Measurements from ENCODE around the gene CHKA.

Gene CHKA

GRCh38 chr11:68013611-68014156 is 107.5 kb downstream of the CHKA start:
- DNase-seq (ENCODE audit: low spot score), result no peak

DNA sequence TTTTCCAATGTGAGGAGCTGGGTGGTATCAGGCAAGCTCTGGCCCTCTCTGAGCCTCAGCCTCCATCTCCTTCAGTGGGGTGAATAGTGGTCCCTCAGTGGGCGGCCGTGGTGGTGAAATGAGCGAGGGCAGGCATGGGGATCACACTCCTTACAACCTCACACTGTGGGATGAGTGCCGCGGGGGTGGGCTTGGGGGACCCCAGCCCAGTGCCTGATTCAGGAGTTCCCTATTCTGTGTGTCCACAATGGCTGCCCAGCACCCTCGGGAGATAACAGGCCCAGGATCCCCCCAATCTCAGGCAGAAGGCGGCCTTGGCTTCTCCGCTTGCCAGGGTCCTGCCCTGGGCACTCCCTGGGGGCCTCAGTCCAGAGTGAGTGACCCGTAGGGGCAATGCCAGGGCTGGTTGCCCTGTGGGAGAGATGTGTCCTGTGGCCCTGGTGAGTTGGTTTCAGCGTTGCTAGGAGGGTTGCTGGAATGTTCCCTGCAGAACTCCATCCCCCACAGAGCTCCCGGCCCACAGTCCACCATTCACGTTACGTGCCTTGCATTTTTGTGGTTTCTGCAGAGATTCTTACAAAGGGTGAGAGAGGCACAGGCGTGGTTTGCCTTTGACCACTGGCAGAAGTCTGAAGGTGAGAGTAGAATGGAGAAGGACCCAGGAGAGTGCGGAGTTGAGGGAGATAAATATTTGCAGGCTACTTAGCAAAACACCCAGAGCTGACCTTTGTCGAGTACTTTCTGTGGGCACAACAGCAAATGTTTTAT is 108.2 kb downstream of the CHKA start:
- DNase-seq (ENCODE audit: low spot score), result no peak

- DNase-seq (ENCODE audit: low spot score), result no peak
These were observed 108.9 kb downstream of the CHKA start for GRCh38 chr11:68012044-68012842.

- no peak for DNase-seq (ENCODE audit: low spot score)
These were observed 109.9 kb downstream of the CHKA start for GRCh38 chr11:68011051-68011943.

DNA sequence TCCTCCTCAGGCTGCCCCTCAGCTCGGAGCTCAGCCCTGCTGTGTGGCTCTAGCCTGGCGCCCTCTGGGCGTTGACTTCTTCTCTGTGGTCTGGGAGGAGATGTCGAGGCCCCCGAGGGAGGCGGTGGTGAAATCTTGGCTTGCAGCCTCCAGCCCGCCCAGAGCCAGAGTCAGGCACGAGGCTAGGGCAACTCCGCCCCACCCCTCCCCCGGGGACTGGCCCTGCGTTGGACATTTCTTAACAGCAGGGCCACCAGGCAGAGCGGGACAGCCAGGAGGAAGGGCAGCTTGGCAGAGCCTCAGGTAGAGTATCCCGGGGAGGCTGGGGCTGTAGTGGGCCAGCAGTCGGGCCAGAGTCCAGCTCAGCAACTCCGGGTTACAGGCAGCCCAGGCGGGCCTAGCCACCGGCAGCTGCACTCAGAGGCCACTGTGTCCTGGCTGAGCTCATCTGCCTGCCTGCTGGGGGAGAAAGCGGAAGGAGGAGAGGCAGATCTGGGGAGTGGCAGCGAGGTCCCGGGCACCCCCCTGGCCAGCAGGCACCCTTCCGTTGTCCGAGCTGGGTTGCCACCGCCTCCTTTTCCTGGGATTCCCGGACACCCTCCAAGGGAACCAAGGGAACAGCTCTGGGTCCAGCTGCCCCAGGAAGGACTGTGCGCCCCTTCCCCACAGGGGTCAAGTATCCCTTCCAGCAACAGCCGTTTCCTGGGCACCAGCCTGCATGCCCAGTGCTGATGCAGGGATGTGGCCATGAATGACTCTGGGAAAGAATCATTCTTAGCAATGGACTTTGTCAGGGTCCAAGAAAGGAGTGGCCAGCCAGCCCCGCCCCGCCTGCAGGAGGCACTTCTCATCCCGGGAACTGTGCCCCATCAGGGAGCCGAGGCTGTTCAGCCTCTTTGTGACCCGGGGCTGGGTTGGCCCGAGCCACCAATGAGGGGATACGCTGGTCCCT is 110.8 kb downstream of the CHKA start, which contains the start of gene ALDH3B1:
Gene ALDH3B1, plus strand, starts transcription at position 238 of the 952 bp plus-strand sequence. CDS start 4,971 bp downstream, outside the sequence.
- no peak for DNase-seq (ENCODE audit: low spot score)

DNA sequence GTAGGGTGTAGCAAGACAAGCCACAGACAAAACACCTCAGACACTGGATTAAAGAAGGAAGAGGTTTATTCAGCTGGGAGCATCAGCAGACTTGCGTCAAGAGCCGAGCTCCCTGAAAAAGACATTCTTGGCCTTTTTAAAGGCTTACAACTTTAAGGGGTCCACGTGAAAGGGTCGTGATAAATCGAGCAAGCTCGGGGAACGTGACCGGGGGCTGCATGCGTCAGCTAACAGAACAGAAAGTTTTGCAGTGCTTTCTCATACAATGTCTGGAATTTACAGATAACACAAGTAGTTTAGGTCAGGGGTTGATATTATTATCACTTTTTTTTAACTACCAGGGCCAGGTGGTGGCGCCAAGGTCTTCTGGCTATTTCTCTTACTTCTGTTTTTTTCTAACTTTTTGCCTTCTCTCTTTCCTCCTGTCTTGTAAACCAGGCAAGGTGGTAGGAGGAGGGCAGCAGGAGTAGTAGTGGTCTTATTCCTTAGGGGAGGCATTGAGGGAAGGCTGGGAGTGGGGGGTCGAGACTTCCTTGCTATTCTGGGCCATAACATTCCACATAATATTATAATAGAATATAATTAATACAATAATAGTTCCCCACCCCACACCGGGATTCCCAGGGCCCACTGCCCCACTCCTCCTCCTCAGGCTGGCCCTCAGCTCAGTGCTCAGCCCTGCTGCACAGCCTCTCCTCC is 111.6 kb downstream of the CHKA start:
- no peak for DNase-seq (ENCODE audit: low spot score)

GRCh38 chr11:68008381-68009337 is 112.5 kb downstream of the CHKA start:
- DNase-seq (ENCODE audit: low spot score), result no peak

GRCh38 chr11:68007498-68008380 is 113.4 kb downstream of the CHKA start:
- DNase-seq (ENCODE audit: low spot score), result no peak

DNA sequence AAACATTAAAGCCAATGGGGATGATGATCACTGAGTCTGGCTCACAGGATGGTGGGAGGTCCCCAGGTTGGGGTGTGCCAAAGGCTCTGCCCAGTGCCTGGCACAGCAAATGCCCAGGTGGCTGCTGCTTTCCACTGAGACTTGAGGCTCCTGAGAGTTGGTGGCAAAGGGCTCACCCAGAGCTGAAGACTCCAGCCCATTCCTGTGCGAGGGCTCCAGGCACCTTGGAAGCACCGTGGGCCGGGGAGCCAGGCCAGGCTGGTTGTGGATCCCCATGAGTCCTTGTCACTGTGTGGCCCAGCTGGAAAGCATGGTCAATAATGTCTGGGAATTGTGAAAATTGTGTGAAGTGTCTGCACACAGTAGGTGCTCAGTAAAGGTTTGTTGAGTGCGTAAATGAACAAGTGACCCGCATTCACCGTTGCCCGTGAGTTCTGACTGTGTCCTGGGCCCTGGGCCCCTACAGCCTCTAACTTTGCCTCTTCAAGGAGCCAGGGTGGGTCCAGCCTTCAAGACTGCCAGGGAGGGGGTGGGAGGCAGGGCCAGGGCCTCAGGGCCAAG is 114.5 kb downstream of the CHKA start:
- no peak for DNase-seq (ENCODE audit: low spot score)

DNA sequence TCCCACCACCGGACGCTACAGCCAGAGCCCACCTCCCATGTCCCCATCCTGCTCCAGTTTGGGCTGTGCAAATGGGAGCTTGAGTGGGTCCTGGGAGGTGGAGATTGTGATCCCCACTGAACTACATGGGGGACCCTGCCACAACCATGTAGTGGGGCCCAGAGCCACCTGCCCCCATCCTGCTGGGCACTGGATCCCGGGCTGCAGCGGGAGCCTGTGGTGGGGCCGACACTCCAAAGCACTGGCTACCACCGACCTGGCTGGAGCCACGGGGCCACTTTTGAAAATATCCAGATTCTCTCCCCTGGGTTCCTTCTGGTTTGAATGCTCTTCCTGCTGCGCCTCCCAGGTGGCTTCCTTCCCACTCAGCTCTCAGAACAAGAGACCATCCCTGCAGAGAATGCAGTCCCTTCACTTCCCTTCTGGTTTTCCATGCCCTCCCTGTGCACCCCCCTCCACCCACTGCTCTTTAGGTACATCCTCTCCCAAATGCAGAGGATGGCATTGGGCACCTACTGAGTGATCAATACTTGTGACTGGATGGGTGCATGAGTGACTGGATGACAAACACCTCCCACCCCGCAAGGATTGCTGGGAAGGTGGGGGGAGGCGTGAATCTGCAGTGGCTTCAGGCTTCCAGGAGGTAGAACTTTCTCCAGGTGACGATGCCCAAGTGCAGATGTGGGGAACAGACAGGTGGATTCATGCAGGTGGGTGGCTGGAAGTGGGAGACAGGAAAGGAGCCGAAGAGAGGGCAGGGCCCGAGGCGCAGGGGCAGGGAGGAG is 116.4 kb downstream of the CHKA start:
- DNase-seq (ENCODE audit: low spot score), result no peak

- peak; percentile 83 for DNase-seq (ENCODE audit: low spot score)
These were observed 117.2 kb downstream of the CHKA start, which contains the start of gene UNC93B1 for GRCh38 chr11:68003846-68004550. TSS of gene UNC93B1 (minus strand) at chr11:68004097. CDS start at chr11:68004043, 54 bp downstream.

- no peak for DNase-seq (ENCODE audit: low spot score)
These were observed 118.0 kb downstream of the CHKA start for GRCh38 chr11:68002938-68003845.

Data from activated CD4-positive, alpha-beta T cell treated with anti-CD3 and anti-CD28 coated beads, Interleukin-2, Interleukin-4, amounts not matched to agents 100 ng/mL and 50 ng/mL, durations not matched to agents 16 hours and 8 hours (primary cell).